NK-92 (cell line): Measurements from ENCODE around the gene DPP4.
"Not testable (repeated sequence)": the region's sequence is repeated elsewhere in the genome, so short reads cannot be mapped to it uniquely, and the experiment has no call there.

ENCODE experiments used
- DNase-seq: peaks from one replicate; lab custom pipeline; 2025; ENCODE audit not compliant: unreplicated experiment; lab: John Stamatoyannopoulos, UW

DPP4 gene

DNA sequence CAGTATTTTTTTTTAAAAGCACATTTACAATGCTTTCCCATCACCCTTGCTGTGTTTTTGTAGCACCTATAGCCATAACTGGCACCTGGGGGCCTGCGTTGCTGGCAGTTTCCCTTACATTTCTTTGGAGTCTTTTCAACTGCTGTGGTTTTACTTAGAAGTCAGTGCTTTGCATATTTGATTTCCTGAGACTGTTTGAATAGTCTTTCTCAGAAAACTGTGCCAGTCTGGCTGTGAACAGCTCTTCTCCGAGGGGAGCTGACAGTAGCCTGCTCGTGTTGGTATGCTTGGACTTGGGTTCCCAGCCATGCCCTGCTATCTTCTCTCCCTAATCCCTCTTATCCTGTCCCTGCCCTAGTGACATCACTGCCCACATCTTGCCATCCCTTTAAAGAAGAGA is 81.5 kb downstream of the DPP4 start:
- DNase-seq, result no peak

DNA sequence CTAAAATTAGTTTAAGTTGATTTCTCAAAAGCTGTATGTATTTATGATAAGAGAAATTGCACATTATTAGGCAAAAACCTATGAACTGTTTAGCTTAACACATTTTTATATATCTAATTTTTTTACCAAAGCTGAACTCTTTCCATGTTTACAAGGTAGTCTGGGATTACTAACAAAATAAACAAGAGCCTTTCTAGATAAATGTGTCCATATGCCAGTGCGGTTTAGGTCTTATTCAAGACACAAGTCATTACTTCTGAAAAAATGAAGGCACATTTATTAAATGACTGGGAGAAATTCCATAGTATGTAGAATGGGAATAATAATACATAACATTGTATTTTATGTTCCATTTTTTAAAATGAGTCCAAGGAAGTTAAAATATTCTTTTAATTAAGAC is 82.0 kb downstream of the DPP4 start:
- no peak for DNase-seq

DNA sequence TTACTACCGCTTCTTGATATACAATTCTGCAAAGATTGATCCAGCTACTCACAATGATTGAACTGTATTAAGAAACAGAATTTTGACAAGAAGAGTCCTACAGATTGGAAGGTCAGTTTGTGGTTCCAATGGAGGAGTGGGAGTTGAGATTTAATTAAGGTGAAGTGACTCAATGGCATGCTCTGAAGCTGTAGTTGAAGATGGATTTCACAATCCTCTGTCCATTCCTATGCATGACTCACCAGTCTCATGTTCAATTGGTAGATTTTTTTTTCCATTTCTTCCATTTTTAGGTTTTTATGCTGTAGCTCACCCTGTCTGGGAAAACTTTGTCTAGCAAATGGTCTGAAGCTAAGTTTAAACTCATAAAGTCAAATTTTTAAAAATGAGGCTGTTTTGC is 83.3 kb downstream of the DPP4 start:
- no peak for DNase-seq

DNA sequence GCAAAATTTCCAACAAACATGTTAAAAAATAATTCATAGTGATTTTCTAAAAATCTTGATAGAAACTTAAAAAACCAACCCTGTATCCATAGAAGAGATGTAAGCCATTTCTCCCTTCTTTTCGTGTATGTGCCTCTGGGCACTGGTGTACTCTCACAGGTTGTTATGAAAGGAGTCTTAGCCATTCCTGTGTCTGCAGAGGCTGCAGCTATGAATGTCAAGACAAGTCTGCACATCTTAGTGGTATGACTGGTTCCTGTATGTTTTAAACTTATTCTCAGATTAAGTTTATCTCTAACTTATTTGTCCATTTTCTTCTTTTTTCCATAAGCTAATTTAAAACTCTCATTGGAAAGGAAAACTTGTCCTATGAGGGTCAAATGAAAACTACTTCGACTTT is 84.0 kb downstream of the DPP4 start:
- DNase-seq, result no peak

DNA sequence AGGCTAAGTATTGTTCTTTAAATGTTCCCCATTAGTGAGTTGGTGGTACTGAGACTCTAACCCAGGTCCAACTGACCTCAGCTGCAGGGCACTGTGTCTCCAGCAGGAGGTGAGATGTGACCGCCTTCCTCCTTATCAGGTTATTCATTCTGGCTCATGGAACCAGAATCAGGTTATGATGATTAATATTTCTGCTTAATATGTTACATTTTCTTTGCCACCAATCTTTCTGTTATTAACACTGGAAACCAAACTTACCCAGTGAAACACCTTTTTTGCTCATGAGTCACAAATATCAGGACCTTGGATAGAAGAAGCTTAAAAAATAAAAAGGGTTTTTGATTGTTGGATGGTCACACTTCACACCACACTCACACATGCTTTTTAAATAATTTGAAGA is 85.4 kb downstream of the DPP4 start:
- DNase-seq, result no peak

DNA sequence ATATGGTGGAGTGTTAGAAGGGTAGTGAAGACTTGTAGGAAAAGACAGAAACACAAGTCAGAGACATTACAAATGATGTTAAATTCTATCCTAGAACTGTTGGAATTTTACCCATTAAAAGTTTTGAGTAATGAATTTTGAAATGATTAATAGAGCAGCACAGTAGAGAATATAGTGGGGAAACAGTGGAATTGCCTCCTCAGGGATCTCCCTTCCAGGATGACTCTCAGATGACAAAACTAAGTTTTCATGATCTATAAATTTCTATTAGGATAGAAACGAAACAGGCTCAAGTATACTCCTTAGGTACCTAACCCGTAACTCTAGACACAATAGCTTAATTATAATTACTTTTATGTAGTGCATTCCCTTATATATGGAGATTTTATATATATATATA is 86.7 kb downstream of the DPP4 start:
- DNase-seq, result no peak

DNA sequence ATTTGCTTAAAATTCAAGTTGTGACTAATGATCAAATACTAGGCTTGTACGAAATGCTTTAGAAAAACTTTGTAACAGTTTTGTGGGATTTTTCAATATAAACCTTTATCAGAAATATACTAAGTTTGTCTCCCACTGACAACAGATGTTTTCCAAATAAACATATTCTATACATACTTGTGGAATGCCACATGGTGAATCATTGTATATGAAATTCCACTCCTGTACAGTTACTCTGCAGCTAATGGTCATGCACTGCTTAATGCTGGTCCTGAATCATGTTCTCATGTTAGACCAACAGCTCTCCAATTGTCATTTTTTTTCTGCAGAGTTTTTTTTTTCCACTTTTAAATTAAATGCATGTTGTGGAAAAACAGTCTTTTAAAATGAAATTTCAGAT is 90.1 kb downstream of the DPP4 start:
- no peak for DNase-seq

DNA sequence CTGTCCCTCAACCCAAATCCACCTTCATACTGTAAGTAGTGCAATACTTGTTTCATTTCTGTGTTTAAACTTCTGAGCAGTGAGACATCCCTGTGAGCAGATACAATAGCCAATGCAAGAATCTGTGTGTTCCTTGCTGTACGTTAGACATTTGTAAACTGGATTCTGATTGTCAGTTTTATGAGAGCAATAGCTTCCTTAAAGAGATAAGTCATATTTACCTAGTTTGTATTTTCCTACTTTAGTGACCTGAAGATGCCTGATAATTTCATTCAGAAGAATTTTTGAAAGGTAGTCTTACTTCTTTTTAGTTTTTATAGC is 90.7 kb downstream of the DPP4 start:
- DNase-seq, result no peak

DNA sequence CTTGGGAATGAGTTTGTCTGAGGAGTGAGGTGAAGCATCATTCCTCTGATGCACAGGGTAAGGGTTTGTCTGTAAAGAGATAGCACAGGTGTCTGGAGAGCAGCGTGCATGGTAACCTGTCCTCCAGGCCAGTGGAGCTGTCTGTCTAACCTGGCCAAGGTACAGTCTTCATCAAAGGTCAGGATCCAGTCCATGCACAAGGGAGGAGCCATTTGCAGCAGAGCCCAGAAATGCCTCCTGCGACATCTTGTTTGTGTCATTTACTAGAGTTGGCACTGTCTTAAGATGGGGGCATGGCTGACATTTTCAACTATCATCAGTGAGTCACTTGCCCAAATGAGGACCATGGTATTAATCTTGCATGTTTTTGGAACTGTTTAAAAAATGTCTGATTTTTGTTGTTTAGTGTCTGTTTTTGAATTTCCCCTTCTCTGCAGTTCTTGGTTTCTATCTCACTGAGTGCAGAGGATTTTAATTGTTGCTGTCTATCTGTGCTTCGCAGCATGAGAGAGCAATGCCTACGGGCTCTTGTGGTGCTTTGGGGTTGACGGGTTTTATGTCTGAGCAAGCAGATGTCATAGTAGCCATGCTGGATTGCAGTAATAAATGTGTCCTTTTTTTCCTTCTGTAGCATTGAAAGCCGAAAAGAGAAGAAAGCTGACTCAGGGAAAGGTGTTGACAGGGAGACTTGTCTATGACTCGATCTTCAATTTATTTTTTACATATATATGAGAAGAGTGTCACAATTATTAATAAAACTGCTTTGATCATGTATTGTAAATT is 91.3 kb downstream of the DPP4 start:
- no peak for DNase-seq

DNA sequence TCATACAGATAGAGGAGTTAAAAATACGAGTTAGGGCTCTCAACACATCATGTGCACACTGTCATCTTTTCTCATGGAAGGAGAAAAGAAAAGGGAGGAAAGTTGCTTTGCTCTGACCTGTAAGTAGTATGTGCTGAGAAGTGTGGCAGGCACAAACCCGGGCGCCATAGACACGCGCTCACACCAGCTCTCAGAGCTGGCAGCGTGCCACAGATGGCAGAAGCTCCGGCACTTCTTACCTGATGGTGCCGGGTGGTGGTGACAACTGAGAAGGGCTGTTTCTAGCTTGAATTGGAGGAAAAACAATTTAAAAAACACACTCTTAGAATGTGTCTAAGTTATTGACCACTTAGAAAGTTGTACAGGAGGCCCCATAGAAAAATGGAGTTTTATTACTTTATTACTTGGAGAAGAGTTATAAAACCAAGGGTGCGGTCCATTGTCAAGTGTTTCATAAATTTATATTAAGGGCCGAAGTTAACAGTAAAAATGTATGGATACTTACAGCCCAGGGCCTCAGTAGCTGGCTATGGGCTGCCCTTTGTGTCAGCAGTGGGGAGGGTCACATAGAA is 92.2 kb downstream of the DPP4 start:
- no peak for DNase-seq

DNA sequence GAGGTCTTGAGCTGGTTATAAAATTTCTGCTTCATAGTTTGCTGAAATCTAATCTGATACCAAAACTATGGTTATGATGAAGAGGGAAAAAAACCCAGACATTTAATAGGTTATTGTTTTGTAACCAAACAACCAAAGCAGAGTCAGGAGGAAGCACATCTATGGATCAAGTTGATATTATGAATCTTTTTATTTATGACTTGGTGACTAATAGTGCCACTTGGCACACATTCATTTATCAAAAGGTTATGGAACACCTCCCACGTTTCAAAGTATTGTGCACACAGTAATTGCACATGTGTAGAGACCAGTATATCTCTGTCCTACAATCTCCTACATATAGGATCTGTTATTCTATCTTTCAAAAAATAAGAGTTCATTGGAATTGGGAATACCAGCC is 93.0 kb downstream of the DPP4 start:
- DNase-seq, result no peak

DNA sequence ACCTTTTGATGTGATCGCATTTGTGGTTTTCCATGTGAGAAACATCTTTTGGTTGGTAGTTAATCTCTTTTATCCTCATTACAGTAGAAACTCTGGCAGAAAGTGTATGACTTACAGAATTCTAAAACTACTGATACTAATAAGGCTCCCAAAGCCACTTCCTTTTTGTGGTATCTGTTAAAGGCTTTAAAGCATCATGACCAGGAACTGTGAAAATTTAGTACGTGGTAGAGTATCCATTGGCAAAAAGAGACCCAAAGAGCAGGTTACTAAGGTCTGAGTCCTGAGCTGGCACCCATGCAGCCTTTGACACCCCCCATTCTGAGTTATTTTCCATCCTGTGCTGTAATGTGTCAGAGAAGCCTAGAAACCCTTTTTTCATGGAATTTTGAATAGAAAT is 94.5 kb downstream of the DPP4 start:
- DNase-seq, result no peak

DNA sequence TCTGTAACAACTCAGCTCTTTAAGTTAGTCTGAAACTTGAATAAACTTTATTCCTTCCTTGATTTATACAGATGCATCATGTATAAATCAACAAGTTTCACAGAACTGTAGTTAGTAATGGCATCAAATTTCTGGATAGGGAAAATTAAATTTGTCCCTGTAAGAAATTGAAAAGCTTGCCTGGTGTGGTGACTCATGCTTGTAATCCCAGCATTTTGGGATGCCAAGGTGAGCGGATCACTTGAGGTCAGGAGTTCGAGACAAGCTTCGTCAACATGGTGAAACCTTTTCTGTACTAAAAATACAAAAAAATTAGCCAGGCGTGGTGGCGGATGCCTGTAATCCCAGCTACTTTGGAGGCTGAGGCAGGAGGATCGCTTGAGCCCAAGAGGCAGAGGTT is 96.1 kb downstream of the DPP4 start:
- DNase-seq, result not testable (repeated sequence)

DNA sequence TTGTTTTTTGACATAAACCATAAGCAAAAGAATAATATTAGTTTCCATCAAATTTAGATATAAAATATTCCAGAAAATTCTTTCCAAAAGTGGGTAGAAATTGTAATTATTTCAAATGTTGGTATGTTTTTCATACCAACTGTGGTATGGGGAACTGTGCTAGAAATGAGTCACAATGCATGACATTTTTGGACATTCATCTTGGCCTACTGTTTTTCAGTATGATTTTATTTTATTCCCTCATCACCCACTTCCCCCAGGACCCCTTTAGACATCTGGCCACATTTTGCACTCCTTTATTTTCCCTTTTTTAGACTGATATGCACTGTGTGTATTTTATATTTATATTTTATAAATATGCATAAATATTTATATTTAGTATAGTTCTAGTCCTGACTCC is 97.1 kb downstream of the DPP4 start:
- no peak for DNase-seq

DNA sequence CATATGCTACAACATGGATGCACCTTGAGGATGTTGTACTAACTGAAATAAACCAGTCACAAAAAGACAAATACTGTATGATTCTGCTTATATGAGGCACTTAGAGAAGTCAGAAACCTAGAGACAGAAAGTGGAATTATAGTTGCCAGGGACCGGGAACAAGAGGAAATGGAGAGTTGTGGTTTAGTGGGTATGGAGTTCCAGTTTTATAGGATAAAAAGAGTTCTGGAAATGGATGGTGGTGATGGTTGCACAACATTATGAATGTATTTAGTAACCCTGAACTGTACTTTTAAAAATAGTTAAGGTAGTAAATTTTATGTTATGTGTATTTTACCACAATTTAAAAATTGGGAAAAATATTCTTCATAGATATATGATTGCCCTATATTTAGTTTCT is 97.7 kb downstream of the DPP4 start:
- DNase-seq, result no peak

DNA sequence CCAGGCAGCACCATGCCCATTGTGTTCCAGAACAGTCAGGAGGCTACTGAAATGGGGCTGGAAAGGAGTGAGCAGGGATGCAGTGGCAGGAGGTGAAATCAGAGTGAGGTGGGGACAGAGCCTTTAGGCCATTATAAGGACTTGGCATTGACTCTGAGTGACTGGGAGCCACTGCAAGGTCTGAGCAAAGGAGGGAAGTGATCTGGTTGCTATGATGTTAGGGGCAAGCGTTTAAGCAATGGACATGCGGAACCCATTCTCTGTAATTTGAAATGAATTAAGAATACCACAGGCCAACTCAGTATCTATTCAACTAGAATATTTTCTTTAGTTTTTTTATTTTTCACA is 98.2 kb downstream of the DPP4 start:
- DNase-seq, result no peak

DNA sequence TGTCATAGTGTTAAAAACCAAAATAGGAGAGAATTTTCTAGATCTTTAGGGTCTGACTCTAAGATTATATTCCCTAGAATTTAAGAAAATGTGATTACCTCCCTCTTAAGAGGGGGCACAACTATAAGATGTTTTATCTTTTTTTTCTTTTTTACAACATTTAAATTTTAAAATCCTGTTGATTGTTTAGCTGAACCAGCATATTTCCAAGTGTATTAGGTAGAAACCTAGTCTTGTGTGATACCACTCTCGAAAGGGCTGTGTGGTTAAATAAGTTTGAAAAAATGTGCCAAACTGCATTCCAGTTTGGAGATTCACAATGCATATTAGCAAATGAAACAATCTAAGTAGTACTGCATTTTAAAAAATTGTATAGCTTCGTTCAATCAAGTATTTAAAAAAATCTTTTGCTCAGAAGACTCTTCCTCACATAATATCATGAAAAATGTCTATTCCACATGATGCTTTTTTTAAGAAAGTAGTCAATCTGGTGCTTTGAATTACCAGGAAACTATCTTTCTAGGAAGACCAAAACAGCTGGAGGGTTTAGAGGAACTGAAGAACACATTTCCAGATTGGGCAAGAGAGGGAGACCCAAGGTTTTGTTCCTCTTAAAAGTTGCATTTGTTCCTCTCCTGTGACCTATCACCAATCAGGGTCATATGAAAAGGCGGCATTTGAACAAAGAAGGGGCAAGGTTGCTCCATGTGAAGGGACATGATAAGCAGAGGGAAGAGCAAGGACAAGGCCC is 98.8 kb downstream of the DPP4 start:
- DNase-seq, result no peak

DNA sequence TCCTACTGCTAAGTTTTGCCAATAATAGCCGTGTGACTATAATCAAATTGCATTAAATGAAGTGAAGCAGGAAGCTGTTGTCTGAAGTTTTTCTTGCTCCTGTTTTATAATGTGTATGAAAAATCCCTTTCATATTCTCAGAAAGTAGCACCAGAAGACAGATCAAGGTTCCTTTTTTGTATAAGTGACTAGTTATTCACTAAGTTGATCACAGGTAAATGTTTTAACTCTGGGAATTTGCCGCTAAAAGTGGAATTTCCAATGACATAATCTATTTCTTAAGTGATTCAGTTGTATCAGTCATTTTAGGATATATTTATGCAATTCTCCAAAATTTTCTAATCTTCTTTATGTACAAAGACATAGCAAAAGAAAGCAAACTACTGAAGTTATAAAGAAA is 99.6 kb downstream of the DPP4 start:
- no peak for DNase-seq

DNA sequence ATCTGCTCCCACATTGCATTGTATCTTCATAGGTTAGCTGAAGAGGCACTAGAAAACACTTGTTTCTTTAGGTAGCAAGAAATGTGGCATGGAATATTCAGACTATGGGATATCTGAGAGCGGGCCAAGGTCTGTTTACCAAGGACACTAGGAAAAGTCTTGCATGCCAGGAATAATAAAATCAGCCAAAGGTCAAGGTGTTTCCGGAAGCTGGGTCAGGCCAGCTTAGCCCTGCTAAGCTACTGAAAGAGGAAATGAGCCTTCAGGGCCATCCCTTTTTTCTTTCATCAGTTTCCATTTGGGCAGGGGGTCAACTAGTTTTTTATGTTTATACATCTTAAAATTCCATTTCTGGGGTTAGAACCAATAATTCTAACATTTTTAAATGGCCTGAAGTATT is 101.1 kb downstream of the DPP4 start:
- no peak for DNase-seq

DNA sequence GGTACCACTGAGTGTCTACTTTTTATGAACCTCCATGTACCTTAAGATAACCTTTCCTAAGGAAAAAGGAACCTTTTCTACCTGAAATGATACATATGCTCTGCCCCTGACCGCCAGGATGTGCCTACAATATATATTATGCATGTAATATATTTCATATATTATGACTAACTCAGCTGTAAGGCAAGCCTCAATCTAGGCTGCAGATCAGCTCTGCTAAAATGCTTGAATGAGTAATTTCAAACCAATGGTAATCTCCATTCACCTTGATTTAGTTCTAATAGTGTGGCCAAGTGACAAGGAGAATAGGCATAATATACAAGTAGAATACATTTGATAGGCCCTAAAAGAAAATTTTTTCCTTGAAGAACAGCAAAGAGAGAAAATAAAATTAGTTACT is 101.8 kb downstream of the DPP4 start:
- DNase-seq, result no peak

DNA sequence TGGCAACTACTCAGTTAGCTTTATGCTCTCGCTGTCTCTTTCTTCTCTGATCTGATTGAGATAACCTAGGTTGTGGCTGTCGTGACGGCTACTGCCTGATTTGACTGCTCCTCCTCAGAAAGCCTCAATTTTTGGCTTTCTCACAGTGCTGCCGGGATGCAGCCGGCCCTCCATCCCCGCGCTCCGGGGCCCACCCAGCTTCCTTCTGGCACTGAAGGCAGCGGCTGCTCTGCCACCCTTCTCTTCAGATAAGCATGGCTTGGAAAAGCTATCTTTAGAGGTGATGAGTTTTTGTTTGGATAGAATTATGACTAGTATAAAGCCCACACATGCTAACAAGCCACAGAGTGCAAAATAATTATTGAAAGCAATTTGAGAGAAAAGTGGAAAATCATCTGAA is 102.5 kb downstream of the DPP4 start:
- no peak for DNase-seq

DNA sequence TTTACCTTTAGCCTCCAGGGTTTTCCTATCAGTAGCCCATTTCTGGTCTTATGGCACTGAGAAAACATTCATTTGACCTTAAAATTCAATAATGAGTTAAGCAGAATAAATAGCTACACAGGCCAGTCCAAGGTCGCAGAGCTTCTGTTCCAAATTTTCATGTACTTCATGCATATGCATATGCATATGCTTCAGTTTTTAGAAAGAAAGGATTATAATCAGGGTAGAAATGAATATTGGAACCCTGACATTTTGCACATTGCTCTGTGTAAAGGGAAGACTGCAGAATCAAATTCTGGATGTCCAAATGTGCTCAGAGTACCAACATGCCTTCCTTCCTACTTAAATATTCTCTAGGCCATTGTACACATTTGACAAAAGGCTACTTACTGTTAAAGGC is 104.9 kb downstream of the DPP4 start:
- no peak for DNase-seq

DNA sequence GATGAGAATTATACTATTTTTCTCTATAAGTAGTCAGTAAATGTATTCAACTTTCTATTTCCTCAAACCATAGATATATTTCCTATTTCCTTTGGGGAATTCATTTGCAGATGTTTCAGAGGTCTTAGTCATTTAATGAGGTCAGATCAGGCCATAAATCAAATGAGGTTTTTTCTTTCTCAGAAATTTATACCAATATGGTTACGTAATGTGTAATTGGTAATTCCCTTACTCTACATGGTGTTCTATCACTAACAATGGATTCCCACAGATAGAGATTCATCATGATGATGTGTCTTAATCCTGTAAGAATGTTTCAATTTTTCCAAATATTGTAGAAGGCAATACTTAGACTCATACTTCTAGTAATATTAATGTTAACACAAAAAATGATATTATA is 108.0 kb downstream of the DPP4 start:
- DNase-seq, result no peak
